Ovary (tissue), 3 donors: Measurements from ENCODE around the gene LRRC59.

Source experiments
- CTCF ChIP-seq, 3 donors: fragments of 450-650 bp in 2 of 3; fragments of 200-600 bp in 1 of 3; IDR thresholded peaks; one replicate each; pipeline versions ENCODE4 v1.5.1 to v1.8.0; 2016 to 2022; ENCODE audit warnings: antibody characterized with exemption in 3 of 3, mild to moderate bottlenecking in 1 of 3
- EP300 ChIP-seq: sonication (generic); formaldehyde crosslinking; IDR thresholded peaks from one replicate; pipeline ENCODE4 v1.6.1; 2017; ENCODE audit warnings: antibody characterized with exemption
- POLR2A ChIP-seq: fragments of 450-650 bp; IDR thresholded peaks from one replicate; pipeline ENCODE4 v1.6.1; 2017; ENCODE audit warnings: antibody characterized with exemption, mild to moderate bottlenecking, moderate library complexity
- donor health status: DM: no; HTN: no; CAD: no.

- TF ChIP-seq CTCF (IDR thresholded peaks at IDR 0.05): no peak
- no peak for TF ChIP-seq POLR2A
- no peak for TF ChIP-seq EP300
Measured at GRCh38 chr17:50354198-50354597, 43.1 kb downstream of the LRRC59 start.
